Measurements from ENCODE around the gene USP32. TPM values are rescaled to one million over a fixed set of nuclear protein-coding genes. Genes with fewer than 3 reads are reported as not detected.
"Not testable (repeated sequence)": the region's sequence is repeated elsewhere in the genome, so short reads cannot be mapped to it uniquely, and the experiment has no call there.

USP32 gene
- total RNA-seq, 2 experiments from 2014 or later, result 31.7 to 34.0 TPM

- ChIA-PET CTCF (interaction anchor here (1.0 to 1.1 kb wide), 2 partner anchors 12 to 16 kb away, joined by 3 to 4 read pairs; no protein-coding TSS in a partner anchor), POLR2A (no interaction called here)
- H3K27ac Mint-ChIP-seq, result no peak overlapping the region
- no peaks in the 10 kb centered on the region for H3K27me3 Mint-ChIP-seq
- H3K4me1 Mint-ChIP-seq, result peaks cover 40% of the 10 kb centered on the region
- peaks cover 5% of the 10 kb centered on the region for H3K36me3 Mint-ChIP-seq (ENCODE audit: low read depth)
- no peak for DNase-seq
- no peaks in the 10 kb centered on the region for H3K9me3 Mint-ChIP-seq
- H3K4me3 Mint-ChIP-seq, result no peak overlapping the region
Observed at GRCh38 chr17:60396412-60396811, 4.5 kb upstream of the USP32 start.

- Mint-ChIP-seq H3K36me3 (ENCODE audit: low read depth) (peaks cover 7% of the 10 kb centered on the region), H3K4me1 (peaks cover 44% of the 10 kb centered on the region), H3K27ac (peak overlapping the region; percentile 37), H3K4me3 (no peak overlapping the region), H3K27me3 (no peaks in the 10 kb centered on the region), H3K9me3 (no peaks in the 10 kb centered on the region)
- no peak for DNase-seq
- POLR2A ChIA-PET, result no interaction called here
- CTCF ChIA-PET, result interaction anchor here (2.0 kb wide), 1 partner anchor 11 kb away, joined by 5 read pairs; no protein-coding TSS in a partner anchor
Observed at GRCh38 chr17:60395508-60396065, 3.7 kb upstream of the USP32 start.

- Mint-ChIP-seq H3K4me1 (peaks cover 52% of the 10 kb centered on the region), H3K36me3 (ENCODE audit: low read depth) (peaks cover 7% of the 10 kb centered on the region), H3K27ac (peak overlapping the region; percentile 3), H3K4me3 (no peak overlapping the region), H3K27me3 (no peaks in the 10 kb centered on the region), H3K9me3 (no peaks in the 10 kb centered on the region)
- CTCF ChIA-PET, result interaction anchor here (1.3 to 2.0 kb wide), 2 partner anchors 12 to 27 kb away, joined by 3 to 5 read pairs; no protein-coding TSS in a partner anchor
- DNase-seq, result no peak
- POLR2A ChIA-PET, result no interaction called here
Observed at GRCh38 chr17:60393840-60394723, 2.1 kb upstream of the USP32 start.

GRCh38 chr17:60392845-60393702, 1.1 kb upstream of the USP32 start:
- Mint-ChIP-seq H3K4me3 (peak overlapping the region; percentile 85), H3K27ac (peak overlapping the region; percentile 98), H3K36me3 (ENCODE audit: low read depth) (peaks cover 4% of the 10 kb centered on the region), H3K27me3 (no peaks in the 10 kb centered on the region), H3K4me1 (peaks cover 53% of the 10 kb centered on the region), H3K9me3 (no peaks in the 10 kb centered on the region)
- CTCF ChIA-PET, result interaction anchor here (0.6 to 1.6 kb wide), 5 partner anchors 10 to 569 kb away, joined by 3 to 8 read pairs (median 3); no protein-coding TSS in a partner anchor
- peak; percentile 45 for DNase-seq
- POLR2A ChIA-PET, result no interaction called here

- H3K27me3 Mint-ChIP-seq, result no peaks in the 10 kb centered on the region
- POLR2A ChIA-PET, result no interaction called here
- H3K27ac Mint-ChIP-seq, result peak overlapping the region; percentile 98
- no peaks in the 10 kb centered on the region for H3K9me3 Mint-ChIP-seq
- CTCF ChIA-PET, result interaction anchor here (0.7 to 1.6 kb wide), 3 partner anchors 8 to 16 kb away, joined by 3 to 8 read pairs (median 3); no protein-coding TSS in a partner anchor
- peaks cover 49% of the 10 kb centered on the region for H3K4me1 Mint-ChIP-seq
- H3K36me3 Mint-ChIP-seq (ENCODE audit: low read depth), result peaks cover 4% of the 10 kb centered on the region
- no peak for DNase-seq
- H3K4me3 Mint-ChIP-seq, result peak overlapping the region; percentile 85
Observed at GRCh38 chr17:60391471-60392041, 377 bp downstream of the USP32 start.

- Mint-ChIP-seq H3K4me3 (peak overlapping the region; percentile 85), H3K27me3 (no peaks in the 10 kb centered on the region), H3K27ac (peak overlapping the region; percentile 98), H3K9me3 (no peaks in the 10 kb centered on the region), H3K4me1 (peaks cover 49% of the 10 kb centered on the region), H3K36me3 (ENCODE audit: low read depth) (peaks cover 4% of the 10 kb centered on the region)
- ChIA-PET CTCF (interaction anchor here (1.4 kb wide), 1 partner anchor 27 kb away, joined by 3 read pairs; no protein-coding TSS in a partner anchor), POLR2A (no interaction called here)
- peak; percentile 24 for DNase-seq
Observed at GRCh38 chr17:60390925-60391470, 935 bp downstream of the USP32 start.

- Mint-ChIP-seq H3K27ac (no peak overlapping the region), H3K36me3 (ENCODE audit: low read depth) (peaks cover 4% of the 10 kb centered on the region), H3K4me3 (peak overlapping the region; percentile 85), H3K27me3 (no peaks in the 10 kb centered on the region), H3K9me3 (no peaks in the 10 kb centered on the region), H3K4me1 (peaks cover 46% of the 10 kb centered on the region)
- ChIA-PET POLR2A (interaction anchor here (0.6 kb wide), 1 partner anchor 62 kb away, joined by 3 read pairs; no protein-coding TSS in a partner anchor), CTCF (interaction anchor here (0.5 to 1.4 kb wide), 2 partner anchors 26 to 174 kb away, joined by 3 to 4 read pairs; no protein-coding TSS in a partner anchor)
- no peak for DNase-seq
Observed at GRCh38 chr17:60390186-60390585, 1.7 kb downstream of the USP32 start.

- POLR2A ChIA-PET, result no interaction called here
- Mint-ChIP-seq H3K4me3 (no peak overlapping the region), H3K27ac (no peak overlapping the region)
Observed at GRCh38 chr17:60388742-60389141, 3.2 kb downstream of the USP32 start.

GRCh38 chr17:60387666-60388065, 4.3 kb downstream of the USP32 start:
- Mint-ChIP-seq H3K36me3 (ENCODE audit: low read depth) (peaks cover 3% of the 10 kb centered on the region), H3K27me3 (no peaks in the 10 kb centered on the region), H3K9me3 (no peaks in the 10 kb centered on the region), H3K4me3 (no peak overlapping the region), H3K4me1 (peaks cover 47% of the 10 kb centered on the region), H3K27ac (no peak overlapping the region)
- CTCF ChIA-PET, result no interaction called here
- no peak for DNase-seq
- POLR2A ChIA-PET, result no interaction called here

More at GRCh38 chr17:60388742-60389141, 3.2 kb downstream of the USP32 start:
- Mint-ChIP-seq H3K36me3 (ENCODE audit: low read depth) (peaks cover 1% of the 10 kb centered on the region), H3K4me1 (peaks cover 52% of the 10 kb centered on the region), H3K9me3 (no peaks in the 10 kb centered on the region), H3K27me3 (no peaks in the 10 kb centered on the region)
- CTCF ChIA-PET, result no interaction called here
- DNase-seq, result no peak

- peaks cover 3% of the 10 kb centered on the region for H3K36me3 Mint-ChIP-seq (ENCODE audit: low read depth)
- H3K9me3 Mint-ChIP-seq, result no peaks in the 10 kb centered on the region
- no peak overlapping the region for H3K27ac Mint-ChIP-seq
- no peak for DNase-seq
- no peaks in the 10 kb centered on the region for H3K27me3 Mint-ChIP-seq
- H3K4me1 Mint-ChIP-seq, result peaks cover 47% of the 10 kb centered on the region
- no peak overlapping the region for H3K4me3 Mint-ChIP-seq
- ChIA-PET POLR2A (no interaction called here), CTCF (interaction anchor here (0.6 to 0.8 kb wide), 3 partner anchors 16 to 928 kb away, joined by 3 to 5 read pairs (median 4); no protein-coding TSS in a partner anchor)
Observed at GRCh38 chr17:60386147-60387058, 5.5 kb downstream of the USP32 start.

- DNase-seq; H3K4me3 Mint-ChIP-seq; H3K36me3 Mint-ChIP-seq (ENCODE audit: low read depth); H3K27me3 Mint-ChIP-seq; POLR2A ChIA-PET; H3K27ac Mint-ChIP-seq; H3K9me3 Mint-ChIP-seq: not testable (repeated sequence)
- peaks cover 36% of the 10 kb centered on the region for H3K4me1 Mint-ChIP-seq
- CTCF ChIA-PET, result interaction anchor here (0.7 kb wide), 1 partner anchor 27 kb away, joined by 4 read pairs; no protein-coding TSS in a partner anchor
Observed at GRCh38 chr17:60384921-60385320, 7.0 kb downstream of the USP32 start.

All from activated CD4-positive, alpha-beta T cell treated with anti-CD3 and anti-CD28 coated beads, Interleukin-2, amount 10 ng/mL, durations not matched to agents 7 days and 5 days (primary cell).